Aorta (tissue), 5 donors: ENCODE measurements around the gene HOXA7. TPM values are rescaled to one million over a fixed set of nuclear protein-coding genes. Genes with fewer than 3 reads are reported as not detected.
A peak's percentile ranks its signal among the peaks of the same experiment; 100 is the strongest.

ENCODE experiments used
- ATAC-seq: fragments of 200-7000 bp; cut with Tn5 transposase; one replicate; pipeline ENCODE4 v1.9.1; 2022; ENCODE audit warnings: moderate library complexity; ENCODE audit not compliant: low FRiP score
- DNase-seq, 2 donors: peaks; one replicate each; pipeline ENCODE4 v3.0.0-alpha.2; 2020
- H3K27ac ChIP-seq, 2 donors: one replicate each; pipeline ENCODE4 v1.5.1; 2013; ENCODE audit warnings: low read length in 2 of 2, mild to moderate bottlenecking in 2 of 2, moderate library complexity in 2 of 2, control low read depth in 1 of 2, inconsistent platforms in 1 of 2, low read depth in 1 of 2
- H3K27me3 ChIP-seq, 2 donors: one replicate each; pipeline ENCODE4 v1.6.1; 2013; ENCODE audit warnings: control low read depth in 1 of 2, low read length in 1 of 2, mild to moderate bottlenecking in 1 of 2, moderate library complexity in 1 of 2; ENCODE audit not compliant: insufficient read depth in 2 of 2, control insufficient read depth in 1 of 2
- H3K36me3 ChIP-seq, 2 donors: one replicate each; pipeline ENCODE4 v1.6.1; 2013; ENCODE audit warnings: control low read depth in 1 of 2, low read length in 1 of 2, mild to moderate bottlenecking in 1 of 2; ENCODE audit not compliant: insufficient read depth in 2 of 2, control insufficient read depth in 1 of 2
- H3K4me1 ChIP-seq, 2 donors: one replicate each; pipeline ENCODE4 v1.6.1; 2013; ENCODE audit warnings: low read length in 2 of 2, control low read depth in 1 of 2, mild to moderate bottlenecking in 1 of 2, moderate library complexity in 1 of 2; ENCODE audit not compliant: insufficient read depth in 2 of 2, control insufficient read depth in 1 of 2
- H3K4me3 ChIP-seq, 2 donors: one replicate each; pipeline ENCODE4 v1.5.1; 2013; ENCODE audit warnings: low read length in 2 of 2, control low read depth in 1 of 2, mild to moderate bottlenecking in 1 of 2
- H3K9me3 ChIP-seq: one replicate; pipeline ENCODE4 v1.6.1; 2013; ENCODE audit warnings: mild to moderate bottlenecking, low read length; ENCODE audit not compliant: control insufficient read depth
- WGBS, 2 donors: extraction: QIAGEN DNeasy Blood & Tissue Kit; methylation state at CpG; one replicate each; pipeline ENCODE4 v1.1.7; 2013; 5-methylcytosine and 5-hydroxymethylcytosine counted together
- intact Hi-C, 2 donors: fragments of 100-400 bp; cut with DNase I; formaldehyde crosslinking; loops; one replicate each; pipeline versions ENCODE4 v1.14.2 to v1.15.0; 2022
- polyA plus RNA-seq, 2 donors: library from polyadenylated mRNA; stranded (reverse); fragments of 200-250 nt; gene quantifications; one replicate each; pipeline ENCODE4 v1.2.3, GENCODE V29; 2013
- total RNA-seq, 2 donors: library from RNA; stranded (reverse); fragmentation: NEBNext Ultra II Directional; extraction: Animal tissue kit (Norgen Biotek cat#: 25700); gene quantifications; one replicate each; pipeline ENCODE4 v1.2.1, GENCODE V29; 2021
- donor health status: healthy with polysubstance abuse.
- donor health status: Bipolar disorder and iron deficiency.
- donor health status: DM: no; HTN: no; CAD: no.
- donor health status: DM: no; HTN: no; CAD: no.
- donor health status: DM: yes; HTN: yes; CAD: no.

The HOXA7 gene
- total and polyA plus RNA-seq, 4 donors: 2.4 to 9.3 (median 4.0) TPM

- 73 to 93% methylated on average over 23 of the region's 23 CpGs for WGBS, 2 donors
- Histone ChIP-seq H3K4me3 (no peak overlapping the region), H3K36me3 (no peaks in the 10 kb centered on the region), H3K27ac (no peak overlapping the region), H3K4me1 (peaks cover 0 to 2% of the 10 kb centered on the region in 2 donors), H3K9me3 (no peaks in the 10 kb centered on the region), H3K27me3 (no peaks in the 10 kb centered on the region)
- ATAC-seq (no peak), DNase-seq (peak in 1 of 2 donors; percentile 73)
- intact Hi-C loops: loop anchor here (2.0 to 10.0 kb wide), 4 partner anchors 478 to 955 kb away; partner anchors contain the start of genes CBX3 (in 1 of the 2) and HNRNPA2B1 (in 1 of the 2)
These were observed 3.7 kb upstream of the HOXA7 start for GRCh38 chr7:27160145-27160545.

- WGBS, 2 donors: 85 to 91% methylated on average over 27 of the region's 27 CpGs
- Histone ChIP-seq H3K4me3 (no peak overlapping the region), H3K9me3 (no peaks in the 10 kb centered on the region), H3K27me3 (no peaks in the 10 kb centered on the region), H3K27ac (no peak overlapping the region), H3K4me1 (peaks cover 0 to 2% of the 10 kb centered on the region in 2 donors), H3K36me3 (no peaks in the 10 kb centered on the region)
- DNase-seq (no peak), ATAC-seq (no peak)
- intact Hi-C loops: loop anchor here (2.0 to 10.0 kb wide), 5 partner anchors 477 to 955 kb away; partner anchors contain the start of genes CBX3 (in 2 of the 2) and HNRNPA2B1 (in 2 of the 2)
These were observed 3.0 kb upstream of the HOXA7 start for GRCh38 chr7:27159266-27160144.

DNA sequence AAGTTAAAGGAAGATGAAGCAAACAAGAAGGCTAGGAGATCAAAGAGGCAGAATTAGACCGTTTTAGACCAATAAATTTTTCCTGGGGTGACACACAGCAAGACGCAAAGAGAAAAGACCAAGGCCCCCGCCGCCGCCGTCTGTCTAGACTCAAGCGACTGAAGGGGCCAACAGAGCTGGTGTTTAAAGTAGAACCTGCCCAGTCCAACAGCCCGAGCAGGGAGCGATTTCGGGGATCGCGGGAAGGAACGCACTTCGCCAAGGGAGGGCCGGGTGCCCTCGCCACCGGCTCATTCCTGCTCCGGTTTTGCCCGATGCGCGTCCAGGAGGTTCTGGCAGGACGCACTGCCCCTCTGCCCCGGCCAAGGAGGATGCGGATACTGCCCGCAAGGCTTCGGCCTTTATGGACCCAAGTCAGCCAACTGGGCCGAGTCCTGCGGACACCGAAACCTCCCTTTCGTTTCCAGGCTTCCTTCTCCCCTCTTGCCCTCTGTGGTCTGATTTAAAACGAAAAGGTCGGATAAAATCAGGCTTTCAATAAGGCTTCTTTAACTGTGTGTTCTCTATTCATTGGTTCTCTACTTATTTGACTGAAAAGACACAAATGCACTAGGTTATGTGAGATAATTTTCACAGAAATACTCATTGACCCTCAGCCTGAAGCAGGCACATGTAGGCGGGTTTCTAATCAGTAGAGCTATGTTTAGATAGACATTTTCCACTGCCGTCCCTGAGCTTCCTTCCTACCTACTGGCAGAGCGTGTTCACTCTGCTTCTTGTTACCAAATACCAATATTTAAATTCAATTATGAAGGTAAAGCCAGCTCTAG is 2.2 kb upstream of the HOXA7 start:
- 68 to 88% methylated on average over 35 of the region's 35 CpGs for WGBS, 2 donors
- intact Hi-C loops: loop anchor here (5.0 to 10.0 kb wide), 2 partner anchors 791 to 954 kb away; partner anchors contain the start of genes CBX3 (in 1 of the 2) and HNRNPA2B1 (in 1 of the 2)
- Histone ChIP-seq H3K36me3 (no peaks in the 10 kb centered on the region), H3K9me3 (no peaks in the 10 kb centered on the region), H3K27me3 (no peaks in the 10 kb centered on the region), H3K4me3 (no peak overlapping the region), H3K4me1 (peaks cover 0 to 2% of the 10 kb centered on the region in 2 donors), H3K27ac (no peak overlapping the region)
- ATAC-seq (no peak), DNase-seq (peak in 1 of 2 donors; percentile 75)

DNA sequence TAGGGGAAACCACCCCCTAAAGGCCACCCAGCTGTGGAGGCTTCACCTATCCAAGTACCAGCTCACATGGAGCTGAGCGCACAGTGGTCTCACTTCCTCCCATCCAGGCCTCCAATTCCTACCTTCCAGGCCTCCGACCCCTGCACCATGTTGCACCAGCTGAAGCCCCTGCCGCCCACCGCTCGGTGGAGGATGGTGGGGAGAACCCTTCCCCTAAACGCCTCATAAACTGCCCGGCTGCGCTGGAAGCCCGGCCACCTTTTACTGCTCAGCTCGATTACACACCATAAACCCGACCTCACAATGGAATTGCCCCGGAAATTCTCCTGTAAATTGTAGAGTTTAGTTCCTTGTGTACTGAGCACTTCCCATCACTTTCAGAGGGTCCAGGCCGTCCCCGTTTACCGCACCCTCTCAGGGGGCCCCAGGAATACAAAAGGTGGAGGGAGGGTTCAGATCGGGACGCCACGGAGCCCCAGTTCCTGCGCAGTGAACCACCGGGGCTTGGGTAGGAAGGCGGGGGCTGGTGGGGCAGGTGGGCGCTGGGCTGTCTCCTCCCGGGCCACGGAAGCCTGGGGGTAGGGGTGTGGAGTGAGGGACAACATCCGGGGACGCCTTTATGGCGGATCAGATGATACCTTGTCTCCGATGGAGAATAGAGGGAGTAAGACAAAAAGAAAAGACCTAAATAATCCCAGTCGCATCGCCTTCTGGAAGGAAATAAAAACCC is 1.4 kb upstream of the HOXA7 start:
- WGBS, 2 donors: 63 to 80% methylated on average over 30 of the region's 30 CpGs
- Histone ChIP-seq H3K27ac (no peak overlapping the region), H3K27me3 (no peaks in the 10 kb centered on the region), H3K4me3 (no peak overlapping the region), H3K36me3 (no peaks in the 10 kb centered on the region), H3K9me3 (no peaks in the 10 kb centered on the region), H3K4me1 (peaks cover 0 to 2% of the 10 kb centered on the region in 2 donors)
- ATAC-seq (no peak), DNase-seq (no peak)
- intact Hi-C loops: loop anchor here (5.0 to 10.0 kb wide), 2 partner anchors 791 to 953 kb away; partner anchors contain the start of genes CBX3 (in 1 of the 2) and HNRNPA2B1 (in 1 of the 2)

DNA sequence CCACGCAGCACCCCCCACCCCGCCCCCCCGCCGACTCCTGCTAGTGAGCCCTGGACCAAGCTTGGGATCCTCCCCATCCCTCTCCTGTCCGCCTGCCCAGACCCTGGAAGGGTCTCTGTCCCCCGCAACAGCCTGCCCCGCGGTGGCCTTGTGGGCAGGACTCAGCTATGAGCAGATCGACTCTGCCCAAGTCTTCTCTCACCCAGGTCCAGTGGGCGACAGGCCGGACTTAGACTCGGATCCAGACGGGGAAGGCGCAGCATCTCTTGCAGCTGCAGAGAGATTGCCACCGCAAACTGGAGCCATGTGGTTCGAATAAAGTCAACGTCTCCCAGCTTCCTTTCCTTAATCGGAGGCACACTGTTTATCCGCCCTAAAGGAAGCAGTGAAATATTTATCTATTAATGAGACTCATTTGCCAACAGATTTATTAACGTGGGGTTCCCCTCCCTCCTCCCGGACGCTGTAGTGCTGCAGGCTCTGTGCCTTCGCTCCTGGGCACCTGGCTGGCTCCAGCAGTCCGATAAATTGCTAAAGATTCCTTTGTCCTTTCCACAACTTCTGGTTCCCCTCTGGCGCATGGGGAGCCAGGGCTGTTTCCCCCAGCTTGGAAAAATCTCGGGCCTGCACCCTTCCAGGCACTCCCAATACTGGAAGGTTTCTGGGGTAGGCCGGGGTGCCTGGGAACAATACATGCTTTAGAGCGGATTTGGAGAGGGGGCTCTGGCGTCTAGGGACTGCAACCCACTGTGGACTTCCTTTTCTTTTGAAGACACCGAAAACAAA is 634 bp upstream of the HOXA7 start:
- Histone ChIP-seq H3K4me1 (peaks cover 0 to 2% of the 10 kb centered on the region in 2 donors), H3K27me3 (no peaks in the 10 kb centered on the region), H3K9me3 (no peaks in the 10 kb centered on the region), H3K4me3 (peak overlapping the region in 1 of 2 donors; percentile 14), H3K36me3 (no peaks in the 10 kb centered on the region), H3K27ac (no peak overlapping the region)
- intact Hi-C loops: loop anchor here (5.0 to 10.0 kb wide), 2 partner anchors 790 to 952 kb away; partner anchors contain the start of genes CBX3 (in 1 of the 2) and HNRNPA2B1 (in 1 of the 2)
- 46 to 58% methylated on average over 29 to 30 of the region's 30 CpGs for WGBS, 2 donors
- ATAC-seq (no peak), DNase-seq (peak in 1 of 2 donors; percentile 75)

GRCh38 chr7:27155816-27156507 is 513 bp downstream of the HOXA7 start:
- no peaks in the 10 kb centered on the region for H3K27me3 ChIP-seq
- peak; percentile 44 for ATAC-seq
- peak overlapping the region; percentile 14 to 21 for H3K4me3 ChIP-seq
- 2 to 4% methylated on average over 63 of the region's 63 CpGs for WGBS, 2 donors
- intact Hi-C loops: loop anchor here (5.0 to 10.0 kb wide), 2 partner anchors 789 to 951 kb away; partner anchors contain the start of genes CBX3 (in 1 of the 2) and HNRNPA2B1 (in 1 of the 2)
- no peaks in the 10 kb centered on the region for H3K36me3 ChIP-seq
- no peak overlapping the region for H3K27ac ChIP-seq
- H3K4me1 ChIP-seq: peaks cover 0 to 2% of the 10 kb centered on the region in 2 donors
- no peaks in the 10 kb centered on the region for H3K9me3 ChIP-seq
- DNase-seq: peak in 1 of 2 donors; percentile 83
